HepG2 (cell line): Measurements from ENCODE around the gene C18orf63.

Source experiments
- ASH2L ChIP-seq: fragments of 300-600, 200-600 bp; sonication (generic); IDR thresholded peaks from 2 replicates; pipeline ENCODE4 v1.7.0; 2017; ENCODE audit warnings: low read depth, mild to moderate bottlenecking, moderate library complexity, mixed read lengths, low read length; ENCODE audit not compliant: insufficient read length
- CHCHD3 ChIP-seq: sonication (generic); formaldehyde crosslinking; IDR thresholded peaks from 2 replicates; pipeline ENCODE4 v1.8.0; 2022; ENCODE audit warnings: mild to moderate bottlenecking, missing genetic modification reagents, moderate library complexity
- KDM1A ChIP-seq: IDR thresholded peaks from 2 replicates; pipeline ENCODE4 v1.6.1; 2016; ENCODE audit warnings: missing compliant biosample characterization
- NFIC ChIP-seq: IDR thresholded peaks from 2 replicates; pipeline ENCODE4 v1.6.1; 2012; ENCODE audit warnings: mild to moderate bottlenecking, low read length, inconsistent platforms
- PAX8 ChIP-seq: sonication (generic); formaldehyde crosslinking; IDR thresholded peaks from 2 replicates; pipeline ENCODE4 v1.8.0; 2022; ENCODE audit warnings: mild to moderate bottlenecking, missing genetic modification reagents, borderline replicate concordance
- RBM22 ChIP-seq: fragments of 200-400 bp; formaldehyde crosslinking; optimal IDR thresholded peaks from 2 replicates; pipeline ENCODE3; 2017; ENCODE audit warnings: mild to moderate bottlenecking, low read length, moderate library complexity
- ZNF17 ChIP-seq: sonication (generic); formaldehyde crosslinking; IDR thresholded peaks from 2 replicates; pipeline ENCODE4 v1.5.0; 2020; ENCODE audit warnings: mild to moderate bottlenecking, missing genetic modification reagents
- ZNF274 ChIP-seq: sonication (generic); formaldehyde crosslinking; IDR thresholded peaks from 2 replicates; pipeline ENCODE4 v1.5.1; 2020; ENCODE audit warnings: mild to moderate bottlenecking, missing genetic modification reagents
- TF ChIP-seq, protein P1 (sequence below): sonication (generic); formaldehyde crosslinking; IDR thresholded peaks from 2 replicates; pipeline ENCODE4 v1.4.0; 2020; ENCODE audit warnings: missing genetic modification reagents
- TF ChIP-seq, protein P2 (sequence below): sonication (generic); formaldehyde crosslinking; IDR thresholded peaks from 2 replicates; pipeline ENCODE4 v1.4.0; 2020; ENCODE audit warnings: low read depth, mild to moderate bottlenecking, missing genetic modification reagents
- TF ChIP-seq, protein P3 (sequence below): IDR thresholded peaks from 2 replicates; pipeline ENCODE4 v1.6.1; 2012; ENCODE audit warnings: inconsistent platforms
- TF ChIP-seq, protein P4 (sequence below): sonication (generic); formaldehyde crosslinking; IDR thresholded peaks from 2 replicates; pipeline ENCODE4 v1.5.0; 2020; ENCODE audit warnings: mild to moderate bottlenecking, missing genetic modification reagents, moderate library complexity
- TF ChIP-seq, protein P5 (sequence below): sonication (generic); formaldehyde crosslinking; IDR thresholded peaks from 2 replicates; pipeline ENCODE4 v1.5.1; 2020; ENCODE audit warnings: mild to moderate bottlenecking, missing genetic modification reagents, moderate library complexity

DNA sequence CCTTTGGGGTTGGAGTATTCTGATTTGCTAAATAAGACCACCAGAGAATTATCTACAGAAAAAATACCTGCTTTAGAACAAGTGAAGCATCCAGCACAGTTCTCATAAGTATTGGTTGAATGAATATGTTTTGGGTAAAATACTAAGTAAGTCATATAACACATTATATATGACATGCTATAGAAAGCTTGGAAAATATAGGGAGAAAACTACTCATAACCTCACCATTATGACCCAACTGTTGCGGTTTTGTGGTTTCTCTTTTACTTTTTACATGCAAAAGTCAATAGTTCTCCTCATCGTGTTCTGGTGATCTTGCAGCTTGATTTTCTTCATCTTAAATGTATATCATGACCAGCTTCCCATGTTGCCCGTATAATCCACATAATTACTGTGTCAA lies 75.3 kb downstream of the C18orf63 start:
- TF ChIP-seq, protein P1, sequence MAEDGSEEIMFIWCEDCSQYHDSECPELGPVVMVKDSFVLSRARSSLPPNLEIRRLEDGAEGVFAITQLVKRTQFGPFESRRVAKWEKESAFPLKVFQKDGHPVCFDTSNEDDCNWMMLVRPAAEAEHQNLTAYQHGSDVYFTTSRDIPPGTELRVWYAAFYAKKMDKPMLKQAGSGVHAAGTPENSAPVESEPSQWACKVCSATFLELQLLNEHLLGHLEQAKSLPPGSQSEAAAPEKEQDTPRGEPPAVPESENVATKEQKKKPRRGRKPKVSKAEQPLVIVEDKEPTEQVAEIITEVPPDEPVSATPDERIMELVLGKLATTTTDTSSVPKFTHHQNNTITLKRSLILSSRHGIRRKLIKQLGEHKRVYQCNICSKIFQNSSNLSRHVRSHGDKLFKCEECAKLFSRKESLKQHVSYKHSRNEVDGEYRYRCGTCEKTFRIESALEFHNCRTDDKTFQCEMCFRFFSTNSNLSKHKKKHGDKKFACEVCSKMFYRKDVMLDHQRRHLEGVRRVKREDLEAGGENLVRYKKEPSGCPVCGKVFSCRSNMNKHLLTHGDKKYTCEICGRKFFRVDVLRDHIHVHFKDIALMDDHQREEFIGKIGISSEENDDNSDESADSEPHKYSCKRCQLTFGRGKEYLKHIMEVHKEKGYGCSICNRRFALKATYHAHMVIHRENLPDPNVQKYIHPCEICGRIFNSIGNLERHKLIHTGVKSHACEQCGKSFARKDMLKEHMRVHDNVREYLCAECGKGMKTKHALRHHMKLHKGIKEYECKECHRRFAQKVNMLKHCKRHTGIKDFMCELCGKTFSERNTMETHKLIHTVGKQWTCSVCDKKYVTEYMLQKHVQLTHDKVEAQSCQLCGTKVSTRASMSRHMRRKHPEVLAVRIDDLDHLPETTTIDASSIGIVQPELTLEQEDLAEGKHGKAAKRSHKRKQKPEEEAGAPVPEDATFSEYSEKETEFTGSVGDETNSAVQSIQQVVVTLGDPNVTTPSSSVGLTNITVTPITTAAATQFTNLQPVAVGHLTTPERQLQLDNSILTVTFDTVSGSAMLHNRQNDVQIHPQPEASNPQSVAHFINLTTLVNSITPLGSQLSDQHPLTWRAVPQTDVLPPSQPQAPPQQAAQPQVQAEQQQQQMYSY (CRISPR knock-in tag): no peak
- no peak for TF ChIP-seq RBM22
- TF ChIP-seq PAX8 (CRISPR knock-in tag): no peak
- TF ChIP-seq, protein P2, sequence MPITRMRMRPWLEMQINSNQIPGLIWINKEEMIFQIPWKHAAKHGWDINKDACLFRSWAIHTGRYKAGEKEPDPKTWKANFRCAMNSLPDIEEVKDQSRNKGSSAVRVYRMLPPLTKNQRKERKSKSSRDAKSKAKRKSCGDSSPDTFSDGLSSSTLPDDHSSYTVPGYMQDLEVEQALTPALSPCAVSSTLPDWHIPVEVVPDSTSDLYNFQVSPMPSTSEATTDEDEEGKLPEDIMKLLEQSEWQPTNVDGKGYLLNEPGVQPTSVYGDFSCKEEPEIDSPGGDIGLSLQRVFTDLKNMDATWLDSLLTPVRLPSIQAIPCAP (CRISPR knock-in tag): no peak
- no peak for TF ChIP-seq ZNF274 (CRISPR knock-in tag)
- TF ChIP-seq, protein P3, sequence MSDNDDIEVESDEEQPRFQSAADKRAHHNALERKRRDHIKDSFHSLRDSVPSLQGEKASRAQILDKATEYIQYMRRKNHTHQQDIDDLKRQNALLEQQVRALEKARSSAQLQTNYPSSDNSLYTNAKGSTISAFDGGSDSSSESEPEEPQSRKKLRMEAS: no peak
- no peak for TF ChIP-seq ASH2L
- no peak for TF ChIP-seq NFIC
- TF ChIP-seq KDM1A (CRISPR knock-in tag): no peak
- TF ChIP-seq CHCHD3 (CRISPR knock-in tag): no peak
- TF ChIP-seq, protein P4, sequence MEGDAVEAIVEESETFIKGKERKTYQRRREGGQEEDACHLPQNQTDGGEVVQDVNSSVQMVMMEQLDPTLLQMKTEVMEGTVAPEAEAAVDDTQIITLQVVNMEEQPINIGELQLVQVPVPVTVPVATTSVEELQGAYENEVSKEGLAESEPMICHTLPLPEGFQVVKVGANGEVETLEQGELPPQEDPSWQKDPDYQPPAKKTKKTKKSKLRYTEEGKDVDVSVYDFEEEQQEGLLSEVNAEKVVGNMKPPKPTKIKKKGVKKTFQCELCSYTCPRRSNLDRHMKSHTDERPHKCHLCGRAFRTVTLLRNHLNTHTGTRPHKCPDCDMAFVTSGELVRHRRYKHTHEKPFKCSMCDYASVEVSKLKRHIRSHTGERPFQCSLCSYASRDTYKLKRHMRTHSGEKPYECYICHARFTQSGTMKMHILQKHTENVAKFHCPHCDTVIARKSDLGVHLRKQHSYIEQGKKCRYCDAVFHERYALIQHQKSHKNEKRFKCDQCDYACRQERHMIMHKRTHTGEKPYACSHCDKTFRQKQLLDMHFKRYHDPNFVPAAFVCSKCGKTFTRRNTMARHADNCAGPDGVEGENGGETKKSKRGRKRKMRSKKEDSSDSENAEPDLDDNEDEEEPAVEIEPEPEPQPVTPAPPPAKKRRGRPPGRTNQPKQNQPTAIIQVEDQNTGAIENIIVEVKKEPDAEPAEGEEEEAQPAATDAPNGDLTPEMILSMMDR (CRISPR knock-in tag): no peak
- TF ChIP-seq, protein P5, sequence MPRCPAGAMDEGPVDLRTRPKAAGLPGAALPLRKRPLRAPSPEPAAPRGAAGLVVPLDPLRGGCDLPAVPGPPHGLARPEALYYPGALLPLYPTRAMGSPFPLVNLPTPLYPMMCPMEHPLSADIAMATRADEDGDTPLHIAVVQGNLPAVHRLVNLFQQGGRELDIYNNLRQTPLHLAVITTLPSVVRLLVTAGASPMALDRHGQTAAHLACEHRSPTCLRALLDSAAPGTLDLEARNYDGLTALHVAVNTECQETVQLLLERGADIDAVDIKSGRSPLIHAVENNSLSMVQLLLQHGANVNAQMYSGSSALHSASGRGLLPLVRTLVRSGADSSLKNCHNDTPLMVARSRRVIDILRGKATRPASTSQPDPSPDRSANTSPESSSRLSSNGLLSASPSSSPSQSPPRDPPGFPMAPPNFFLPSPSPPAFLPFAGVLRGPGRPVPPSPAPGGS (CRISPR knock-in tag): no peak
- no peak for TF ChIP-seq ZNF17 (CRISPR knock-in tag)
